GM21367 (cell line): ENCODE data around the gene PDE4D.

Source experiments
- ATAC-seq: cut with Tn5 transposase; IDR thresholded peaks from one replicate; pipeline ENCODE4 v1.9.1; 2021; ENCODE audit not compliant: unreplicated experiment

Gene PDE4D

DNA sequence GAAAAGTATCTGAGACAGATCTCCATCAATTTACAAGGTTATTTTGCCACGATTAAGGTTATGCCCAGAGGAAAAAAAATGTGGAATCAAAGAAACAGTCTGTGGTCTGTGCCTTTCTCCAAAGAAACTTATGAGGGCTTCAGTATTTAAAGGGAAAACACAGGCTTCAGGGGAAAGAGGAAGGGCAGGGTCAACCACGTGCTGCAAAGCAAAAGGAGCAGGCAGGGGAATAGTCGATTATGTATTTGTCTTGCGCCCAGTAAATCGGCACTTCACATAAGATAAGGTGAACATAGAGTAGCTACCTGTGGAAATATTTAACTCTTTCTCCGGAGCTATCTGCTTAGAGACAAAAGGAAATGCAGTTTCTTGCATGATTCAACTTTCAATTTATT lies 967.0 kb downstream of the PDE4D start:
- ATAC-seq: no peak

- ATAC-seq: no peak
Observed at GRCh38 chr5:58925627-58926540, 967.6 kb downstream of the PDE4D start.

DNA sequence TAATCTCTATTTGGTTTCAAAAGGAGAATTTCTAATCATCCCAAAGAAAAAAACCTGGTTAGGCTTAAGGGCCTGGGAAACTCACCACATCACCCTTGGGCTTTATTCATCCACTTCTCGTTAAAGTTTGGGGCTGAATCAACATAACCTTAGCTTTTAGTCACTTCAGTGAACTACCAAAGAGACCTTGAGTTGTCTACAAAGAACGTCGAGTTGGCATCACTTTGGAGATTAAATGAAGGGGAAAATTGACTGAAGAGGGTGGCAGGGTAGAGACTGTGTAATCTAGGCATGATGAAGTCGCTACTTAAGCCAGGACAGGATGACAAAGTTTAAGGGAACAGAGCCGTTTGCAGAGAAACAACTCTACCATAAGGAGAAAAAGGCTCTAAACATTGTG lies 969.2 kb downstream of the PDE4D start:
- no peak for ATAC-seq

DNA sequence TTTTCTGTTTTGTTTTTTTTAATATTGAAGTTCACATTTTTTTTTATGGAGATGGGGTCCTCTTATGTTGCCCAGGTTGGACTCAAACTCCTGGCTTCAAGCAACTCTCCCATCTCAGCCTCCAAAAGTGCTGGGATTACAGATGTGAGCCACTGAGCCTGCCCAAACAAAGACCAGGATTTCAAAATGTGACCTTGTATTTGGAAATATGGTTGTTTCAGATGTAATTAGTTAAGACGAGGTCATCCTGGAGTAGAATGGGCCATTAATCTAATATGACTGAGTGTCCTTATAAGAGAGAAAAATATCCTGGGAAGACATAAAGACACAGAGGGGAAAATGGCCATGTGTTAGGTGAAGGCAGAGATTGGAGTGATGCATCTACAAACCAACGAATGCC lies 970.2 kb downstream of the PDE4D start:
- no peak for ATAC-seq

- no peak for ATAC-seq
Observed at GRCh38 chr5:58922461-58923171, 970.9 kb downstream of the PDE4D start.

DNA sequence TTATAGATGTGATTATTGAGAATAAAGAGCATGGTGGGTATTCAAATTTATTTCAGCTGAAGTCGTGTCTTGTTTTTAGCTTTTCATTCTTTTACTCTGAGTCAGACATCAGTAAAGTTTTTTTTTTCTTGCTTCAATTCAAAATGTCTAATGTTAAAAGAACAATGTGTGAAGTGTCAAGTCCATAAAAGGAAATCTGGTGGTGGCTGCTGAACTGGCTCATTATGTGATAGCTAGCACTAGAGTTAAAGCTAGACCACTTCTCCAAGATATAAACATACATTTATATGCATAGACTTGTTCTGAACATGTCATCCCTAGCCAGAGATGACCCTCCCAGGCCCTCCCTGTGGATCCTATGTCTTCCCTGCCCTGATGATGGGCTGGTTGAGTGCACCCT lies 972.4 kb downstream of the PDE4D start:
- no peak for ATAC-seq

- no peak for ATAC-seq
Observed at GRCh38 chr5:58919833-58920232, 973.7 kb downstream of the PDE4D start.
